Measurements from ENCODE around the gene ZBP1.

Gene ZBP1

DNA sequence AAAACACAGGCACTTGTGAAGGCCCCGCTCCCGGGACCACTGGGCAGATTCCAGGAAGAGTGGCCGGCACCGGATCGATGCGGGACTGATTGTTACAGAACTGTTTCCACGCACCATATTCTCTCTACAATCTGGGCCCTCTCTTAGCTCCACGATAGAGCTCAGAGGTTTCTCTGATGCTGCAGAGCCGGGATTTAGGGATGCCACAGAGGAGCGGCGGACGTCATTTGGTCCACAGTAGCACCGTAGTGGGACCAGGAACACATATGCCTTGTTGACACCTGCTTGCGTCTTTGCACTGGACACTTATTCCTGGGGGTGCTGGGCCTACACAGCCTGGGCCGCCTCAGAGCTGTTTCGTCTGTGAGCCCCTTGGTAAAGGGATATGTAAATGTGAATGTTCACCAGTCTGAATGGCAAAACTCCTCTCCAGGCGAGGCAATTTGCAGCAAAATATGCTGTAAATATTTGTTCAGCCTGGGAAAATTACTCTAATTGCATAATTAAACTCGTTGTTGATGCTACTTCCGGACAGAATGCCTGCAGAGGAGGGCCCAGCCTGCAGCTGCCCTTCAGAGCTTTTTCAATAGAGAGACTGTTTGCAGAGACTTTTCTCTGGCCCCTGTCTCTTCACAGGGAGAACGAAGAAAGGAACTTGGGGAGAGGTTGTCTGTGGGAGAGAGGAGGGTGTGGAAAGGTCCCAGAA lies 49.9 kb downstream of the ZBP1 start:
- Histone ChIP-seq H3K4me1 (ENCODE audit: control insufficient read depth in 2 of 2, insufficient read depth in 2 of 2, low read length in 2 of 2) (peaks cover 32 to 63% of the 10 kb centered on the region in 2 donors), H3K9ac (ENCODE audit: low read depth in 1 of 2, low read length in 2 of 2) (peak overlapping the region; percentile 24 to 38), H3K4me3 (ENCODE audit: low read length in 2 of 2) (no peak overlapping the region), H3K27ac (ENCODE audit: low read depth in 2 of 2, low read length in 2 of 2) (peak overlapping the region; percentile 64 to 65), H3K27me3 (ENCODE audit: control insufficient read depth in 2 of 2, insufficient read depth in 2 of 2, low read length in 2 of 2) (no peaks in the 10 kb centered on the region), H3K9me3 (ENCODE audit: control insufficient read depth in 2 of 2, low read length in 2 of 2) (no peaks in the 10 kb centered on the region), H3K36me3 (ENCODE audit: control insufficient read depth in 2 of 2, insufficient read depth in 2 of 2, low read length in 2 of 2) (peaks cover 4 to 10% of the 10 kb centered on the region in 2 donors)

- H3K4me3 ChIP-seq (ENCODE audit: low read length in 2 of 2), result no peak overlapping the region
- H3K27ac ChIP-seq (ENCODE audit: low read depth in 2 of 2, low read length in 2 of 2), result peak overlapping the region; percentile 68 to 75
- H3K36me3 ChIP-seq (ENCODE audit: control insufficient read depth in 2 of 2, insufficient read depth in 2 of 2, low read length in 2 of 2), result peaks cover 14 to 23% of the 10 kb centered on the region in 2 donors
- H3K4me1 ChIP-seq (ENCODE audit: control insufficient read depth in 2 of 2, insufficient read depth in 2 of 2, low read length in 2 of 2), result peaks cover 36 to 76% of the 10 kb centered on the region in 2 donors
- H3K9me3 ChIP-seq (ENCODE audit: control insufficient read depth in 2 of 2, low read length in 2 of 2), result no peaks in the 10 kb centered on the region
- H3K9ac ChIP-seq (ENCODE audit: low read depth in 1 of 2, low read length in 2 of 2), result no peak overlapping the region
- H3K27me3 ChIP-seq (ENCODE audit: control insufficient read depth in 2 of 2, insufficient read depth in 2 of 2, low read length in 2 of 2), result no peaks in the 10 kb centered on the region
These were observed 51.3 kb downstream of the ZBP1 start for GRCh38 chr20:57568960-57569359.

GRCh38 chr20:57568088-57568896 lies 51.9 kb downstream of the ZBP1 start:
- no peaks in the 10 kb centered on the region for H3K9me3 ChIP-seq (ENCODE audit: control insufficient read depth in 2 of 2, low read length in 2 of 2)
- no peaks in the 10 kb centered on the region for H3K27me3 ChIP-seq (ENCODE audit: control insufficient read depth in 2 of 2, insufficient read depth in 2 of 2, low read length in 2 of 2)
- peak overlapping the region in 1 of 2 donors; percentile 21 for H3K9ac ChIP-seq (ENCODE audit: low read depth in 1 of 2, low read length in 2 of 2)
- H3K4me1 ChIP-seq (ENCODE audit: control insufficient read depth in 2 of 2, insufficient read depth in 2 of 2, low read length in 2 of 2), result peaks cover 36 to 82% of the 10 kb centered on the region in 2 donors
- H3K36me3 ChIP-seq (ENCODE audit: control insufficient read depth in 2 of 2, insufficient read depth in 2 of 2, low read length in 2 of 2), result peaks cover 21 to 30% of the 10 kb centered on the region in 2 donors
- peak overlapping the region; percentile 68 to 75 for H3K27ac ChIP-seq (ENCODE audit: low read depth in 2 of 2, low read length in 2 of 2)
- H3K4me3 ChIP-seq (ENCODE audit: low read length in 2 of 2), result no peak overlapping the region

- Histone ChIP-seq H3K36me3 (ENCODE audit: control insufficient read depth in 2 of 2, insufficient read depth in 2 of 2, low read length in 2 of 2) (peaks cover 28 to 36% of the 10 kb centered on the region in 2 donors), H3K27me3 (ENCODE audit: control insufficient read depth in 2 of 2, insufficient read depth in 2 of 2, low read length in 2 of 2) (no peaks in the 10 kb centered on the region), H3K4me1 (ENCODE audit: control insufficient read depth in 2 of 2, insufficient read depth in 2 of 2, low read length in 2 of 2) (peaks cover 39 to 89% of the 10 kb centered on the region in 2 donors), H3K9ac (ENCODE audit: low read depth in 1 of 2, low read length in 2 of 2) (peak overlapping the region in 1 of 2 donors; percentile 21), H3K4me3 (ENCODE audit: low read length in 2 of 2) (no peak overlapping the region), H3K27ac (ENCODE audit: low read depth in 2 of 2, low read length in 2 of 2) (peak overlapping the region; percentile 68 to 75), H3K9me3 (ENCODE audit: control insufficient read depth in 2 of 2, low read length in 2 of 2) (no peaks in the 10 kb centered on the region)
These were observed 52.7 kb downstream of the ZBP1 start for GRCh38 chr20:57567471-57568079.

GRCh38 chr20:57566803-57567459 lies 53.3 kb downstream of the ZBP1 start:
- no peaks in the 10 kb centered on the region for H3K27me3 ChIP-seq (ENCODE audit: control insufficient read depth in 2 of 2, insufficient read depth in 2 of 2, low read length in 2 of 2)
- peaks cover 41 to 88% of the 10 kb centered on the region in 2 donors for H3K4me1 ChIP-seq (ENCODE audit: control insufficient read depth in 2 of 2, insufficient read depth in 2 of 2, low read length in 2 of 2)
- H3K27ac ChIP-seq (ENCODE audit: low read depth in 2 of 2, low read length in 2 of 2), result peak overlapping the region; percentile 68 to 75
- peaks cover 35 to 41% of the 10 kb centered on the region in 2 donors for H3K36me3 ChIP-seq (ENCODE audit: control insufficient read depth in 2 of 2, insufficient read depth in 2 of 2, low read length in 2 of 2)
- H3K9me3 ChIP-seq (ENCODE audit: control insufficient read depth in 2 of 2, low read length in 2 of 2), result no peaks in the 10 kb centered on the region
- peak overlapping the region in 1 of 2 donors; percentile 21 for H3K9ac ChIP-seq (ENCODE audit: low read depth in 1 of 2, low read length in 2 of 2)
- peak overlapping the region in 1 of 2 donors; percentile 17 for H3K4me3 ChIP-seq (ENCODE audit: low read length in 2 of 2)

DNA sequence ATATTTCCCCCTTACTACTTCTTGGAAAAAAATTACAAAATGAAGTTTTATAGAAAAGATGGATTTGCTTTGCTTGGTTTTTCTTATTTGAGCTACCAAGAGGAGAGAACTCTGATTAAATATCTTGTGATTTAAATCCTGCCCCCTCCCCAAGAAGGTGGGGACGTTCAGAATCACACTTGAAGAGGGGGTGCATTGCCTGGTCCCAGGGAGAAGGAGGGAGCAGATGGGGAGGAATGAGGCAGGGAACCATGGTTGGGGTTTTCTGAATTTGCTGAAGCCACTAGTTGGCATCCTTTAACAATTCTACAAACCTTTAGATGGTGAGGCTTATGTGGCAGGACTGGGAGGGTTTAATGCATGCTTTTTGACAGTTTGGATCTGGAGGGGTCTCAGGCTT lies 53.8 kb downstream of the ZBP1 start:
- Histone ChIP-seq H3K27ac (ENCODE audit: low read depth in 2 of 2, low read length in 2 of 2) (peak overlapping the region; percentile 68 to 75), H3K9me3 (ENCODE audit: control insufficient read depth in 2 of 2, low read length in 2 of 2) (no peaks in the 10 kb centered on the region), H3K36me3 (ENCODE audit: control insufficient read depth in 2 of 2, insufficient read depth in 2 of 2, low read length in 2 of 2) (peaks cover 36 to 43% of the 10 kb centered on the region in 2 donors), H3K9ac (ENCODE audit: low read depth in 1 of 2, low read length in 2 of 2) (no peak overlapping the region), H3K4me3 (ENCODE audit: low read length in 2 of 2) (peak overlapping the region in 1 of 2 donors; percentile 17), H3K27me3 (ENCODE audit: control insufficient read depth in 2 of 2, insufficient read depth in 2 of 2, low read length in 2 of 2) (no peaks in the 10 kb centered on the region), H3K4me1 (ENCODE audit: control insufficient read depth in 2 of 2, insufficient read depth in 2 of 2, low read length in 2 of 2) (peaks cover 39 to 84% of the 10 kb centered on the region in 2 donors)

GRCh38 chr20:57564951-57565642 lies 55.1 kb downstream of the ZBP1 start:
- H3K36me3 ChIP-seq (ENCODE audit: control insufficient read depth in 2 of 2, insufficient read depth in 2 of 2, low read length in 2 of 2), result peaks cover 36 to 43% of the 10 kb centered on the region in 2 donors
- peak overlapping the region; percentile 56 to 93 for H3K27ac ChIP-seq (ENCODE audit: low read depth in 2 of 2, low read length in 2 of 2)
- H3K4me1 ChIP-seq (ENCODE audit: control insufficient read depth in 2 of 2, insufficient read depth in 2 of 2, low read length in 2 of 2), result peaks cover 34 to 77% of the 10 kb centered on the region in 2 donors
- peak overlapping the region in 1 of 2 donors; percentile 23 for H3K9ac ChIP-seq (ENCODE audit: low read depth in 1 of 2, low read length in 2 of 2)
- H3K4me3 ChIP-seq (ENCODE audit: low read length in 2 of 2), result peak overlapping the region; percentile 34 to 77
- no peaks in the 10 kb centered on the region for H3K27me3 ChIP-seq (ENCODE audit: control insufficient read depth in 2 of 2, insufficient read depth in 2 of 2, low read length in 2 of 2)
- no peaks in the 10 kb centered on the region for H3K9me3 ChIP-seq (ENCODE audit: control insufficient read depth in 2 of 2, low read length in 2 of 2)

GRCh38 chr20:57564180-57564802 lies 55.9 kb downstream of the ZBP1 start:
- Histone ChIP-seq H3K27ac (ENCODE audit: low read depth in 2 of 2, low read length in 2 of 2) (peak overlapping the region; percentile 56 to 93), H3K27me3 (ENCODE audit: control insufficient read depth in 2 of 2, insufficient read depth in 2 of 2, low read length in 2 of 2) (no peaks in the 10 kb centered on the region), H3K9ac (ENCODE audit: low read depth in 1 of 2, low read length in 2 of 2) (no peak overlapping the region), H3K4me1 (ENCODE audit: control insufficient read depth in 2 of 2, insufficient read depth in 2 of 2, low read length in 2 of 2) (peaks cover 38 to 80% of the 10 kb centered on the region in 2 donors), H3K4me3 (ENCODE audit: low read length in 2 of 2) (peak overlapping the region; percentile 39 to 77), H3K9me3 (ENCODE audit: control insufficient read depth in 2 of 2, low read length in 2 of 2) (no peaks in the 10 kb centered on the region), H3K36me3 (ENCODE audit: control insufficient read depth in 2 of 2, insufficient read depth in 2 of 2, low read length in 2 of 2) (peaks cover 36 to 43% of the 10 kb centered on the region in 2 donors)

DNA sequence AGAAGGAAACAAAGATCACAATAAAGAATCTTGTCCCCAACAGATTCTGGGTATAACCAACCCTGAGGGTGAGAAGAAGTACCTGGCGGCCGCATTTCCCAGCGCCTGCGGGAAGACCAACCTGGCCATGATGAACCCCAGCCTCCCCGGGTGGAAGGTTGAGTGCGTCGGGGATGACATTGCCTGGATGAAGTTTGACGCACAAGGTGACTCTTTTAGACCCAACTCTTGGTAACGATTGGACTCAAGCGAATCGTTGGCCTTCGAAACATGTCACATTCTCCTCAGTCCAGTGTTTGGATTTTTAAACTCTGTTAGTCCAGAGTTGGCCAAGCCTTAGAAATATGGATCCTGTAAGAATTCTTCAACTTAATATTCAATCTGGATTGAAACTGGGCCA lies 56.7 kb downstream of the ZBP1 start:
- Histone ChIP-seq H3K9me3 (ENCODE audit: control insufficient read depth in 2 of 2, low read length in 2 of 2) (no peaks in the 10 kb centered on the region), H3K36me3 (ENCODE audit: control insufficient read depth in 2 of 2, insufficient read depth in 2 of 2, low read length in 2 of 2) (peaks cover 36 to 43% of the 10 kb centered on the region in 2 donors), H3K4me3 (ENCODE audit: low read length in 2 of 2) (peak overlapping the region; percentile 77 to 81), H3K27me3 (ENCODE audit: control insufficient read depth in 2 of 2, insufficient read depth in 2 of 2, low read length in 2 of 2) (no peaks in the 10 kb centered on the region), H3K4me1 (ENCODE audit: control insufficient read depth in 2 of 2, insufficient read depth in 2 of 2, low read length in 2 of 2) (peaks cover 41 to 80% of the 10 kb centered on the region in 2 donors), H3K27ac (ENCODE audit: low read depth in 2 of 2, low read length in 2 of 2) (peak overlapping the region; percentile 93 to 95), H3K9ac (ENCODE audit: low read depth in 1 of 2, low read length in 2 of 2) (peak overlapping the region in 1 of 2 donors; percentile 41)
